ENCODE results near the gene ZCCHC2. TPM values are rescaled to one million over a fixed set of nuclear protein-coding genes. Genes with fewer than 3 reads are reported as not detected.

The ZCCHC2 gene
- total RNA-seq, 4 donors from 2014 or later: 9.3 to 15.3 (median 11.3) TPM

DNA sequence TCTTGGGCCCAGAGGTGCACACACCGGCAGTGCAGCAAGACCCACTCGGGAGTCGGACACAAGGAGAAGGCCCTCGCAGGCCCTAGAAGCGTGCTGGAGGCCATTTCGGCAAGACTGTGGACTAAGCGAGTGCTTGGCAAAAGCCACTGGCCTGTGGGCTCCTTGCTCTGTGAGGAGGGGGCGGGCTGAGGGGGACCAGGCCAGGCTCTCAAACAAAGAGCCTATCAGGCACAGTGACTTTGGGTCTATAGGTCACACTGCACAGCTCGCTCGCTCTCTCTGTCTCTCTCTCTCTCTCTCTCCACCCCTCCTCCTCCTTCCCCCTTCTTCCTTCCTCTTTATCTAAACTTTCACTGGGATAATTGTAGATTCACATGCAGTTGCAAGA lies 23.6 kb upstream of the ZCCHC2 start:
- no peaks in the 10 kb centered on the region for H3K9me3 ChIP-seq
- H3K4me1 ChIP-seq: no peaks in the 10 kb centered on the region
- TF ChIP-seq, protein P1, sequence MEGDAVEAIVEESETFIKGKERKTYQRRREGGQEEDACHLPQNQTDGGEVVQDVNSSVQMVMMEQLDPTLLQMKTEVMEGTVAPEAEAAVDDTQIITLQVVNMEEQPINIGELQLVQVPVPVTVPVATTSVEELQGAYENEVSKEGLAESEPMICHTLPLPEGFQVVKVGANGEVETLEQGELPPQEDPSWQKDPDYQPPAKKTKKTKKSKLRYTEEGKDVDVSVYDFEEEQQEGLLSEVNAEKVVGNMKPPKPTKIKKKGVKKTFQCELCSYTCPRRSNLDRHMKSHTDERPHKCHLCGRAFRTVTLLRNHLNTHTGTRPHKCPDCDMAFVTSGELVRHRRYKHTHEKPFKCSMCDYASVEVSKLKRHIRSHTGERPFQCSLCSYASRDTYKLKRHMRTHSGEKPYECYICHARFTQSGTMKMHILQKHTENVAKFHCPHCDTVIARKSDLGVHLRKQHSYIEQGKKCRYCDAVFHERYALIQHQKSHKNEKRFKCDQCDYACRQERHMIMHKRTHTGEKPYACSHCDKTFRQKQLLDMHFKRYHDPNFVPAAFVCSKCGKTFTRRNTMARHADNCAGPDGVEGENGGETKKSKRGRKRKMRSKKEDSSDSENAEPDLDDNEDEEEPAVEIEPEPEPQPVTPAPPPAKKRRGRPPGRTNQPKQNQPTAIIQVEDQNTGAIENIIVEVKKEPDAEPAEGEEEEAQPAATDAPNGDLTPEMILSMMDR (IDR thresholded peaks at IDR 0.05): no peak
- TF ChIP-seq POLR2A (IDR thresholded peaks at IDR 0.05): no peak
- H3K27ac ChIP-seq: no peak overlapping the region
- no peaks in the 10 kb centered on the region for H3K36me3 ChIP-seq
- WGBS, 2 donors: 82 to 83% methylated on average over 4 to 9 of the region's 10 CpGs
- no peak for DNase-seq
- H3K27me3 ChIP-seq: peaks cover 0 to 16% (median 0%) of the 10 kb centered on the region in 4 donors
- intact Hi-C loops (cut with DNase I): no loop called here
- no peak overlapping the region for H3K4me3 ChIP-seq

DNA sequence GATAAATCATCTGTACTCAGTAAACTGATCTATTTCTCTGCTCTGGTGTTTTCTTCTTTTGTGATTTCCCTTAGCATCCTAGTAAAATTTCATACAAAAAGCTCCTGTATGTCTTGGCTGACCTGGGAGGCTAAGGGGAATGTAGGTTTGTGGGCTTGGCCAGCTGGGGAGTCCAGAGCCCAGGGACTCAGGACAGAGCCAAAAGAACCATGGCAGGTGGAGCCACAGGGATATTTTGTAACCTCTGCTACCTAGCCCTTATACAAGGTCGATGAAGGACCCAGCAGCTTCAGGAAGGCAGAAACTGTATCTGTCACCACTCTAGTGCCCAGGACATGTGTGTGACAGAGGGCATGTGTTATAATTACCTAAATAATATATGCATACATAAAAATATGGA lies 22.7 kb upstream of the ZCCHC2 start:
- WGBS, 2 donors: 80 to 92% methylated on average over 1 of the region's 1 CpG
- no peak overlapping the region for H3K27ac ChIP-seq
- H3K36me3 ChIP-seq: no peaks in the 10 kb centered on the region
- DNase-seq: no peak
- H3K9me3 ChIP-seq: no peaks in the 10 kb centered on the region
- H3K4me3 ChIP-seq: no peak overlapping the region
- intact Hi-C loops (cut with DNase I): no loop called here
- H3K4me1 ChIP-seq: peaks cover 0 to under 1% (median 0%) of the 10 kb centered on the region in 3 donors
- H3K27me3 ChIP-seq: peaks cover 0 to 10% (median 0%) of the 10 kb centered on the region in 4 donors
- TF ChIP-seq POLR2A (IDR thresholded peaks at IDR 0.05): no peak
- TF ChIP-seq, protein P1 (IDR thresholded peaks at IDR 0.05): no peak

DNA sequence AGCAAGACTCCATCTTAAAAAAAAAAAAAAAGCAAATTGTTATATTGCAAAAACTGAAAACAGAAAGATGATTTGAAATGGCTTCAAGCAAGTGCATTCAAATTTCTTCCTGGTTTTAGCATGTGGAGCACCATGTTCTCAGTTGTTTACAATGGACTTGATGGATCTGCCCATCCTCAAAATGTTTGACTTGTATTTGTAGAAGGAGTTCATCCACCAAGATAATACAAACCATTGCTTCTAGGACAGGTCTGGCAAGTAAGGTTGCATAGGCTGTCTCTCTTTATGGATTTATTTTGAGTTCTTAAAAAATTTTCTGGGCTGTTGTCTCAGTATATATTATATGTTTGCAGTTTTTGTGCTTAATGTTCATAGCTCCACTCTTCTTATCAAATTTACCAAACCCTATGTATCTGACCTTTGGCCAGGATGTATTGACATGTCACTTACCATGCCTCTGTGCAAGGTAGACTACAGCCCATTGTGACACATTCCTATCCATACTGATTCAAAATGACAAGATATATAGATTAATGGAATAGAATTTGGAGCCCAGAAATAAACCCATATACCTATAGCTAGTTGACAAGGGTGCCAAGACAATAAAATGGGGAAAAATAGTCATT lies 21.7 kb upstream of the ZCCHC2 start:
- Histone ChIP-seq H3K27me3 (peaks cover 0 to under 1% (median 0%) of the 10 kb centered on the region in 4 donors), H3K27ac (no peak overlapping the region), H3K4me1 (peaks cover 0 to 9% (median 5%) of the 10 kb centered on the region in 3 donors), H3K36me3 (no peaks in the 10 kb centered on the region), H3K9me3 (no peaks in the 10 kb centered on the region), H3K4me3 (no peak overlapping the region)
- TF ChIP-seq POLR2A (IDR thresholded peaks at IDR 0.05): no peak
- intact Hi-C loops (cut with DNase I): no loop called here
- DNase-seq: no peak

DNA sequence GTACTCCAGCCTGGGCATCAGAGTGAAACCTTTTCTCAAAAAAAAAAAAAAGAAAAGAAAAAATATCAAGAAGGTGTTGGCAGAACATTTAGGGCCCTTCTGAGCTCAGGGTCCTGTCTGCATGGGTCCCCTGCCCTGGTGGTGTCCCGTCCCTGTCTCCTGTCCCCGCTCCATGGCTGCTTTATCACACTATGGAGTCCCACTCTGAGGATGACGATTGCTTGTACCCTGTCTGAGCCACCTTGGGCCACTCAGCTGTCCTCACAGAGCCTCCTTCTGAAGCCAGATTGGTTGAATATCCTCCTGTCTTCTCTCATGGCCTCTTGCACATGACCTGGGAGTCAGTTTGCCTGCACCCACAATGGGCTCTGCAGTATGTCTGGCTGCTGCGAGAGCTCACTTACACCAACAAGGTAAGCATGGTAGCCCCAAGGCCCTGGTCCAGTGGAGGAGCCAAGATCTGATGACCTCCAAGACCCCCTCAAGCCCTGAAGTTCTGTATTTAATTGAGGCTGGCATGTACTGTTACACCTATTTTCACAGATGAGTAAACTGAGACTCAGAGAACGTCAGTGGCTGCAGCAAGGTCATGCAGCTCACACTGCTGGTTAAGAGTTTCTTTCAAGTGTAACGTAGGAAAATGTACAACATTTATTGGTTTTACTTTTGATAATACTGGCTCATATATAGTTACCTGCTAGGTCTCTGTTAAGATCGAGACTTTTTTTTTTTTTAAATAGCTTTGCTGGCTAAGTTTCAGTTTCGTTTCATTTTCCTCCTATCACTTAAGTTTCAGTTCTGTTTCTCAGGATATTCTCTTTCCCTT lies 16.9 kb upstream of the ZCCHC2 start:
- TF ChIP-seq, protein P1 (IDR thresholded peaks at IDR 0.05): no peak
- no peak for TF ChIP-seq POLR2A (IDR thresholded peaks at IDR 0.05)
- intact Hi-C loops (cut with DNase I): no loop called here
- H3K9me3 ChIP-seq: no peaks in the 10 kb centered on the region
- WGBS, 2 donors: 48 to 50% methylated on average over 7 of the region's 8 CpGs
- peak overlapping the region; percentile 26 to 62 (median 42) for H3K4me3 ChIP-seq
- peak overlapping the region; percentile 57 to 76 (median 67) for H3K27ac ChIP-seq
- H3K4me1 ChIP-seq: peaks cover 0 to 16% (median 5%) of the 10 kb centered on the region in 3 donors
- DNase-seq: no peak
- no peaks in the 10 kb centered on the region for H3K36me3 ChIP-seq
- no peaks in the 10 kb centered on the region for H3K27me3 ChIP-seq

DNA sequence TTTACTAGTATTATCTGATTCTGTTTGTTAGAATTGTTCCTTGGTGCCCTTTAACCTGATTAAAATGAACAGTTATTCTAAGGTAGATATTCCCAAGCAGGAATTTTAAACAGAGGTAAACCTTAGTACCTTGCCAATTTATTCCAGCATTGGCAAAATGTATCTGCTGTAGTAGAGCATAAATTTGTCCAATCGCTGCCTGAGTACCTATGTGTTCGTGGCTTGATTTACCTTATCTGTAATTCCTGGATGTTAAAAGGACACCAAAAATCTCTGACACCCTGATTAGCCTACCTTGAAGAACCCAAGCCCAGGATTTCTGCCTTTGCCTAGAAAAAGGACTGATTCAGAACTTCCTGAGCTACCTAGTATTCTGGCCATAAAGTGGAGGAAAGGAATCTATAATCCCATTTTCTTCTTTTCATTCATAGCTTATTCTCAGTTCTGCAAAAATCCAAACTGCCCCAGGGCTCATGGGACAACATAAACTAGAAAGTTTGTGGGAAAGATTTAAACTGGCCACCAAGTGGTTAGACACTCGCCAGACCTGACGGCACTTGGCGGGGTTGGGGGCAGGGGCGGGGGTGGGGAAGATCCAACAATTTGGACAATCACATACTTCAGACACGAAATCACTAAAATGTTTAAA lies 16.2 kb upstream of the ZCCHC2 start:
- Histone ChIP-seq H3K9me3 (no peaks in the 10 kb centered on the region), H3K4me1 (peaks cover 0 to 16% (median 5%) of the 10 kb centered on the region in 3 donors), H3K27me3 (no peaks in the 10 kb centered on the region), H3K4me3 (peak overlapping the region; percentile 26 to 62 (median 42)), H3K36me3 (no peaks in the 10 kb centered on the region), H3K27ac (peak overlapping the region; percentile 57 to 76 (median 67))
- intact Hi-C loops (cut with DNase I): no loop called here
- DNase-seq: no peak
- 30 to 41% methylated on average over 7 of the region's 7 CpGs for WGBS, 2 donors
- no peak for TF ChIP-seq POLR2A (IDR thresholded peaks at IDR 0.05)
- TF ChIP-seq, protein P1 (IDR thresholded peaks at IDR 0.05): no peak

All from esophagus squamous epithelium (tissue), 5 donors.